ENCODE data around the gene UBE2Z. TPM values are rescaled to one million over a fixed set of nuclear protein-coding genes. Genes with fewer than 3 reads are reported as not detected.

UBE2Z gene
- total and polyA plus RNA-seq, 2 of the 13 experiments (the other 11 are each of a cell fraction or from before 2014, with no cell fraction given) = 63.2 to 122 TPM

DNA sequence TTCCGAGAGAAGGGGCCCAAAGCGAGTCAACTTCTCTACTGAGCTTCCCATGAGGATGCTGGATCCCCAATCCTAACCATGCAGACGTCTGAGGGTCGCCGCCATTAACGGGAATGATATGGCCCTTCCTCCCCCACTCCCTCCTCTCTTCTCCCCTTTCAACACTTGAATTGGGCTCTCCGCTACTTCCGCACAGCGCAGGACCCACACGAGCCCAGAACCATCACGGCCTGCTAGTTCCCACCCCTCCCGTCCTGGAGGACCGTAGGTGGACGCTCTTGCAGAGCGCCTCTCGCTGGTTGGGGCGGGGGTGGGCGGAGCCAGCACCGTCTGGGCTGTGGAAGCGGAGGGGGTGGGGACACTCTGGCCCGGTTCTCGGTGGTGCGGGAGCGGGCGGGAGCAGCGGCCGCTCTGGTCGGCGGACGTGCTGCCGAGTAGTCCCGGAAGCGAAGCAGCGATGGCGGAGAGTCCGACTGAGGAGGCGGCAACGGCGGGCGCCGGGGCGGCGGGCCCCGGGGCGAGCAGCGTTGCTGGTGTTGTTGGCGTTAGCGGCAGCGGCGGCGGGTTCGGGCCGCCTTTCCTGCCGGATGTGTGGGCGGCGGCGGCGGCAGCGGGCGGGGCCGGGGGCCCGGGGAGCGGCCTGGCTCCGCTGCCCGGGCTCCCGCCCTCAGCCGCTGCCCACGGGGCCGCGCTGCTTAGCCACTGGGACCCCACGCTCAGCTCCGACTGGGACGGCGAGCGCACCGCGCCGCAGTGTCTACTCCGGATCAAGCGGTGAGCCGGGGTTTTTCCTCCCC is at the start of gene UBE2Z (continued):
- peak; percentile 90 for TF ChIP-seq ZBTB38 (CRISPR knock-in tag; IDR thresholded peaks at IDR 0.05)
- peak; percentile 58; the same call in 1 of the 2 replicates for TF ChIP-seq NFYB (CRISPR knock-in tag; IDR thresholded peaks at IDR 0.05)
- TF ChIP-seq, protein P1, sequence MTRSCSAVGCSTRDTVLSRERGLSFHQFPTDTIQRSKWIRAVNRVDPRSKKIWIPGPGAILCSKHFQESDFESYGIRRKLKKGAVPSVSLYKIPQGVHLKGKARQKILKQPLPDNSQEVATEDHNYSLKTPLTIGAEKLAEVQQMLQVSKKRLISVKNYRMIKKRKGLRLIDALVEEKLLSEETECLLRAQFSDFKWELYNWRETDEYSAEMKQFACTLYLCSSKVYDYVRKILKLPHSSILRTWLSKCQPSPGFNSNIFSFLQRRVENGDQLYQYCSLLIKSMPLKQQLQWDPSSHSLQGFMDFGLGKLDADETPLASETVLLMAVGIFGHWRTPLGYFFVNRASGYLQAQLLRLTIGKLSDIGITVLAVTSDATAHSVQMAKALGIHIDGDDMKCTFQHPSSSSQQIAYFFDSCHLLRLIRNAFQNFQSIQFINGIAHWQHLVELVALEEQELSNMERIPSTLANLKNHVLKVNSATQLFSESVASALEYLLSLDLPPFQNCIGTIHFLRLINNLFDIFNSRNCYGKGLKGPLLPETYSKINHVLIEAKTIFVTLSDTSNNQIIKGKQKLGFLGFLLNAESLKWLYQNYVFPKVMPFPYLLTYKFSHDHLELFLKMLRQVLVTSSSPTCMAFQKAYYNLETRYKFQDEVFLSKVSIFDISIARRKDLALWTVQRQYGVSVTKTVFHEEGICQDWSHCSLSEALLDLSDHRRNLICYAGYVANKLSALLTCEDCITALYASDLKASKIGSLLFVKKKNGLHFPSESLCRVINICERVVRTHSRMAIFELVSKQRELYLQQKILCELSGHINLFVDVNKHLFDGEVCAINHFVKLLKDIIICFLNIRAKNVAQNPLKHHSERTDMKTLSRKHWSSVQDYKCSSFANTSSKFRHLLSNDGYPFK (CRISPR knock-in tag; IDR thresholded peaks at IDR 0.05; ENCODE audit: borderline replicate concordance) = peak; percentile 93; the same call in 1 of the 2 replicates
- no peak for TF ChIP-seq SETDB1 (CRISPR knock-in tag; IDR thresholded peaks at IDR 0.05; ENCODE audit: borderline replicate concordance)
- no peak for TF ChIP-seq SRSF9 (IDR thresholded peaks at IDR 0.05; ENCODE audit: borderline replicate concordance, insufficient read depth, low read depth, low read length, poor library complexity, severe bottlenecking)
- TF ChIP-seq PHF5A (CRISPR knock-in tag; IDR thresholded peaks at IDR 0.05; ENCODE audit: low read depth, unreplicated experiment) = peak; percentile 96
- TF ChIP-seq, protein P2, sequence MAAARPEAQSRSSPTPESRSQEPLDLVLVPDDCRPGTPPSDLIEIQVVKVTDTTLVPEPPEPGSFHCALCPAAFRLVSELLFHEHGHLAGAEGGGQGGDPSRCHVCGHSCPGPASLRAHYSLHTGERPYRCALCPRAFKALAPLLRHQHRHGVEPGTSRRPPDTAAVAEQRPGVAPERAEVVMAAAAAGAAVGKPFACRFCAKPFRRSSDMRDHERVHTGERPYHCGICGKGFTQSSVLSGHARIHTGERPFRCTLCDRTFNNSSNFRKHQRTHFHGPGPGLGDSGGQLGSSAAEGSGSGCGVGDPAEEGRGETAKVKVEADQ (CRISPR knock-in tag; IDR thresholded peaks at IDR 0.05; ENCODE audit: borderline replicate concordance) = peak; percentile 91; the same call in 1 of the 2 replicates
- TF ChIP-seq HDAC1 (CRISPR knock-in tag; IDR thresholded peaks at IDR 0.05) = peak; percentile 88
- peak; percentile 81 for TF ChIP-seq NR2C2 (CRISPR knock-in tag; IDR thresholded peaks at IDR 0.05; ENCODE audit: borderline replicate concordance)
- peak; percentile 80 for TF ChIP-seq ARNTL (CRISPR knock-in tag; IDR thresholded peaks at IDR 0.05)
- no peak; the same call in 1 of the 2 replicates for TF ChIP-seq ZNF460 (CRISPR knock-in tag; IDR thresholded peaks at IDR 0.05; ENCODE audit: borderline replicate concordance)
- TF ChIP-seq ZEB1 (IDR thresholded peaks at IDR 0.05; ENCODE audit: insufficient replicate concordance, low read depth) = no peak
- TF ChIP-seq, protein P3, sequence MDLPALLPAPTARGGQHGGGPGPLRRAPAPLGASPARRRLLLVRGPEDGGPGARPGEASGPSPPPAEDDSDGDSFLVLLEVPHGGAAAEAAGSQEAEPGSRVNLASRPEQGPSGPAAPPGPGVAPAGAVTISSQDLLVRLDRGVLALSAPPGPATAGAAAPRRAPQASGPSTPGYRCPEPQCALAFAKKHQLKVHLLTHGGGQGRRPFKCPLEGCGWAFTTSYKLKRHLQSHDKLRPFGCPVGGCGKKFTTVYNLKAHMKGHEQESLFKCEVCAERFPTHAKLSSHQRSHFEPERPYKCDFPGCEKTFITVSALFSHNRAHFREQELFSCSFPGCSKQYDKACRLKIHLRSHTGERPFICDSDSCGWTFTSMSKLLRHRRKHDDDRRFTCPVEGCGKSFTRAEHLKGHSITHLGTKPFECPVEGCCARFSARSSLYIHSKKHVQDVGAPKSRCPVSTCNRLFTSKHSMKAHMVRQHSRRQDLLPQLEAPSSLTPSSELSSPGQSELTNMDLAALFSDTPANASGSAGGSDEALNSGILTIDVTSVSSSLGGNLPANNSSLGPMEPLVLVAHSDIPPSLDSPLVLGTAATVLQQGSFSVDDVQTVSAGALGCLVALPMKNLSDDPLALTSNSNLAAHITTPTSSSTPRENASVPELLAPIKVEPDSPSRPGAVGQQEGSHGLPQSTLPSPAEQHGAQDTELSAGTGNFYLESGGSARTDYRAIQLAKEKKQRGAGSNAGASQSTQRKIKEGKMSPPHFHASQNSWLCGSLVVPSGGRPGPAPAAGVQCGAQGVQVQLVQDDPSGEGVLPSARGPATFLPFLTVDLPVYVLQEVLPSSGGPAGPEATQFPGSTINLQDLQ (CRISPR knock-in tag; IDR thresholded peaks at IDR 0.05) = no peak
- no peak for TF ChIP-seq KAT2B (IDR thresholded peaks at IDR 0.05; ENCODE audit: borderline replicate concordance, low read depth, low read length)
- TF ChIP-seq SAFB2 (CRISPR knock-in tag; IDR thresholded peaks at IDR 0.05; ENCODE audit: borderline replicate concordance, low read depth) = peak; percentile 31; the same call in 1 of the 2 replicates
- TF ChIP-seq, protein P4, sequence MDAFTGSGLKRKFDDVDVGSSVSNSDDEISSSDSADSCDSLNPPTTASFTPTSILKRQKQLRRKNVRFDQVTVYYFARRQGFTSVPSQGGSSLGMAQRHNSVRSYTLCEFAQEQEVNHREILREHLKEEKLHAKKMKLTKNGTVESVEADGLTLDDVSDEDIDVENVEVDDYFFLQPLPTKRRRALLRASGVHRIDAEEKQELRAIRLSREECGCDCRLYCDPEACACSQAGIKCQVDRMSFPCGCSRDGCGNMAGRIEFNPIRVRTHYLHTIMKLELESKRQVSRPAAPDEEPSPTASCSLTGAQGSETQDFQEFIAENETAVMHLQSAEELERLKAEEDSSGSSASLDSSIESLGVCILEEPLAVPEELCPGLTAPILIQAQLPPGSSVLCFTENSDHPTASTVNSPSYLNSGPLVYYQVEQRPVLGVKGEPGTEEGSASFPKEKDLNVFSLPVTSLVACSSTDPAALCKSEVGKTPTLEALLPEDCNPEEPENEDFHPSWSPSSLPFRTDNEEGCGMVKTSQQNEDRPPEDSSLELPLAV (CRISPR knock-in tag; conservative IDR thresholded peaks at IDR 0.05; ENCODE audit: low read depth) = no peak
- TF ChIP-seq ZNF747 (CRISPR knock-in tag; IDR thresholded peaks at IDR 0.05; ENCODE audit: borderline replicate concordance) = no peak
- peak; percentile 96 for TF ChIP-seq ZSCAN9 (CRISPR knock-in tag; IDR thresholded peaks at IDR 0.05; ENCODE audit: borderline replicate concordance)
- TF ChIP-seq ZFP1 (CRISPR knock-in tag; IDR thresholded peaks at IDR 0.05) = no peak; the same call in none of the 2 replicates
- TF ChIP-seq ZNF678 (CRISPR knock-in tag; IDR thresholded peaks at IDR 0.05) = peak; percentile 74
- peak; percentile 59; the same call in 1 of the 2 replicates for TF ChIP-seq ZNF546 (CRISPR knock-in tag; conservative IDR thresholded peaks at IDR 0.05)

Measured in HepG2 (cell line).